HG03280 (cell line): Measurements from ENCODE around the gene PIGZ.
"Not testable (repeated sequence)": the region's sequence is repeated elsewhere in the genome, so short reads cannot be mapped to it uniquely, and the experiment has no call there.

Source experiments
- ATAC-seq: cut with Tn5 transposase; IDR thresholded peaks from one replicate; pipeline ENCODE4 v1.9.1; 2021; ENCODE audit warnings: mild to moderate bottlenecking, moderate library complexity; ENCODE audit not compliant: unreplicated experiment

PIGZ gene

DNA sequence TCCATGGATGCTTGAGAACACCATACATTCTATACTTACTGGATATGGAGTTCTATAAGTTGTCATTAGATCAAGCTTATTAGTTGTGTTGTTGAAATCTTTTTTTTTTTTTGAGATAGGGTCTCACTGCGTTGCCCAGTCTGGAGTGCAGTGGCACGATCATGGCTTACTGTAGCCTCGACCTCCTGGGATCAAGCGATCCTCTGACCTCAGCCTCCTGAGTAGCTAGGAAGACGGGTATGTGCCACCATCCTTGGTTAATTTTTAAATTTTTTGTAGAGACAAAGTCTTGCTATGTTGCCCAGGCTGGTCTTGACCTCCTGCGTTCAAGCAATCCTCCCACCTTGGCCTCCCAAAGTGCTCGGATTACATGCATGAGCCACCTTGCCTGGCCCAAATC lies 13.8 kb downstream of the PIGZ start:
- no peak for ATAC-seq

DNA sequence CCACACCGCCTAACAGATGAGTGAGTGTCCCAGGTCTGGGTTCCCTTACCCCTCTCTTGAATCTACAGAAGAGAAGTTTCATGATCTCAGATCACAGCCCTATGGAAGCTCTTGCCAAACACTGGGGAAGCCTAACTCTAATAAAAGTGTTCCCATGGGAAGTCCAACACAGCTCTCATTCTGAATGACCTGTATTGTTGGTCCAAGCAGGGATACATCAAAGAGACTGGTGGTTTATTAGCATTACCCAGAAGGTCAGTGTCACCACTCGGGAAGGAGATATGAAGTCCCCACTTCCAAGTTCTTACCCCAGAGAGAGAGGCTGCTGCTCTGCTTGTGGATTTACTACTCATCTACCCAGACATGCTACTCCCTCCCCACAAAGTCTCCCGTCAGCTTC lies 17.3 kb downstream of the PIGZ start:
- no peak for ATAC-seq

DNA sequence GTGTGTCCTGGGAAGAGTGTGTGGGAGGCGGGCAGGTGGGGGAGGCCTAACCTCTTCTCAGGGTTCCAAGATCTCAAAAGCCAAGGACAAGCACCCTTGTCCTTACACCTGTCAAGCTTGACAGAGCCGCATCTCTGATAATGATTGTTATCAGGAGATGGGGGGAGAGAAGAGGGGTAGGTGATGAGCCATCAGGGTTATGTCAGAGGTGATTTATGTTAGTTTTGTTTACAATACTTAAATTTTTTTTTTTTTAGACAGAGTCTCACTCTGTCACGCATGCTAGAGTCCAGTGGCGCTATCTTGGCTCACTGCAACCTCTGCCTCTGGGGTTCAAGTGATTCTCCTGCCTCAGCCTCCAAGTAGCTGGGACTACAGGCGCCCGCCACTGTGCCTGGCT lies 18.9 kb downstream of the PIGZ start:
- no peak for ATAC-seq

DNA sequence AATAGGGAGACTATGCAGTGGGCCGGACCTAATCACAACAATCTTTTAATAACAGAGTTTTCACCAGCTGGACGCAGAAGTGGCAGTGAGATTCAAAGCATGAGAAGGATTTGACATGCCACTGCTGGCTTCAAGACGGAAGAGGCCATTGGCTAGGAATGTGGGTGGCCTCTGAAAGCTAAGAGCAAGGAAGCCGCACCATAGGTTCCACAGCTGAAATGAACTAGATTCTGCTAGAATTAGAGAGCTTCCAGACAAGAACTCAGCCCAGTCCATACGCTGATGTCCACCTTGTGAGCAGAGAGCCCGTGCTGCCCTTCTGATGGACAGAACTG lies 19.4 kb downstream of the PIGZ start:
- ATAC-seq: no peak

DNA sequence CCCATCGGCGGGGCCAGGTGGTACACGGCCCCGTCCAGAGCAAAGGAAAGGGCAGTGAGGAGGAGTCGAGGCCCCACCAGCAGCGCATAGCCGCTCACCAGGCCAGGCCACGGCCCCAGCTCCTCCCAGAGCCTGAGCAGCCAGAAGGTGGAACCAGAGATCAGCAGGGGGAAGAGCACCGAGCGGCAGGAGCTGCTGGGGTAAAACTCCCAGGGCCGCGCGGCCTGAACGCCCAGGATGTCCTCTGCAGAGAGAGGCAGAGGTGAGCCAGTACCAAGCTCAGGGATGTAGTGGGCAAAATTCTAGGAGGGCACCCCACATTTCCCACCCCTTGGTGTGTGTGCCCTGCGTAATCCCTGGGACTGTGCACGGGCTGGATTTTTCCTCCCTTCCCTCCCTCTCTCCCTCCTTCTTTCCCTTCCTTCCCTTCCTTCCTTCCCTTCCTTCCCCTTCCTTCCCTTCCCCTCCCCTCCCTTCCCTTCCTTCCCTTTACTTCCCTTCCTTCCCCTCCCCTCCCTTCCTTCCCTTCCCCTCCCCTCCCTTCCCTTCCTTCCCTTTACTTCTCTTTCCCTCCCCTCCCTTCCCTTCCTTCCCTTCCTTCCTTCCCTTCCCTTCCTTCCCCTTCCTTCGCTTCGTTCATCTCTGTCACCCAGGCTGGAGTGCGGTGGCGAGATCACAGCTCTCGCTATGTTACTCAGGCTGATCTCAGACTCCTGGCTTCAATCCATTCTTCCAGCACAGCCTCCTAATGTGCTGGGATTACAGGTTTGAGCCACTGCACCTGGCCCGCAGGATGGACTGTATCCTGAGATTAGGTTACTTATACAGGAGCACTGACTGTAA lies 20.0 kb downstream of the PIGZ start:
- ATAC-seq: no peak

DNA sequence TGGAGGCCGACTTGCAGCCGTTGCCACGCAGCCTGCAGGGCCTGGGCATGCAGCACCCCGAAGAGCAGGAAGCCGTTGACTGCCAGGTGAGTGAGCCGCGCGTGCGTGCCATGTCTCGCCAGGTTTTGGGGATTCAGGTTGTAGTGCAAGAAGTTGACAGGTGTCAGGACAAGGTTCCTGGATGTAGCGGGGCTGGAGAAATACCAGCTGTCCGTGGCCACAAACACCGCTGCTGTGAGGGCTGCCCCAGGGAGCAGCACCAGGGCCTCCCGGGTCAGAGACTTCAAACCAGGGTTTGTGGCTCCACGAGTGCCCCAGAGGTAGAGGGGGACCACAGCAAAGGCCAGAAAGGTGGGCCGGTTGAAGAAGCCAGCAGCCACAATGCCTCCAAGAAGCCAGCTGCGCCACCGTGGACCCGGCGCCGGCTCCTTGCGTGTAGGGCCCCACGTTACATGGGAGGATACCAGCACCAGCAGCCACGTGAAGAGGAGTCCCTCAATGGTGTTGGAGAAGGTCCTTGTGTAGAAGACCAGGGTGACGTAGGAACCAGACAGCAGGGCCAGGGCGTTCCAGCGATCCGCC lies 20.7 kb downstream of the PIGZ start:
- ATAC-seq: no peak

DNA sequence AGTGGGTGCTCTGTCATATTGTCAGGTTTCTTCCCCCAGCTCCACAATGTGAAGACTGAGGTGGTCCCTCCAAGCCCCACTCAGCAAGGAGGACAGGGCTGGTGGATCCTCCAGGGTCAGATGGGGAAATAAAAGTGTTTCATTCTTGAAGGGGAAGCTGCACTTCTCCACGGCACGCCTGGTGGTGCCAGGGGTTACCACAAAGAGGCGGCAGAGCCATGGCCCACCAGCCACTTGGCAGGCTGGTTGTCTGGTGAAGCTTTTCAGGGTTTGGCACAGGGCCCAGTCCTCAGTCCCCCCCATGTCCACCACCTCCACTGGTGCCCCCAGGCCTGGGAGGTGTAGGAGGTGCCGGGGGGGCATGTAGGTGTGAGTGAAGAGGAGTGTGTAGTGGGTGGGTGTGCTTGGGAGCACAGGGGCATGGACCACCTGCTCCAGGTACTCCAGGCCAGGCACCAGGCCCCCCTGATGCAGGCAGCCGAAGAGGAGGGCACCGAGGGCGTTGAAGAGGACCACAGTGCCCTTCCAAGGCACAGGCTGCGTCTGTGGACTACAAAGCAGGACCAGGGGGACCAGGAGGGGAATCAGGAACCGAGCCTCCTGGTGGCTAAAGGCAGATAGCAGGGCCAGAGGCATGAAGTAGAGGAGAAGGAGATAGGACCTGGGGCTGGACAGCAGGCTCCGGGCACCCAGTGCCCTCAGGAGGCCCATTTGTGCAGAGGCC lies 21.3 kb downstream of the PIGZ start:
- ATAC-seq: no peak

DNA sequence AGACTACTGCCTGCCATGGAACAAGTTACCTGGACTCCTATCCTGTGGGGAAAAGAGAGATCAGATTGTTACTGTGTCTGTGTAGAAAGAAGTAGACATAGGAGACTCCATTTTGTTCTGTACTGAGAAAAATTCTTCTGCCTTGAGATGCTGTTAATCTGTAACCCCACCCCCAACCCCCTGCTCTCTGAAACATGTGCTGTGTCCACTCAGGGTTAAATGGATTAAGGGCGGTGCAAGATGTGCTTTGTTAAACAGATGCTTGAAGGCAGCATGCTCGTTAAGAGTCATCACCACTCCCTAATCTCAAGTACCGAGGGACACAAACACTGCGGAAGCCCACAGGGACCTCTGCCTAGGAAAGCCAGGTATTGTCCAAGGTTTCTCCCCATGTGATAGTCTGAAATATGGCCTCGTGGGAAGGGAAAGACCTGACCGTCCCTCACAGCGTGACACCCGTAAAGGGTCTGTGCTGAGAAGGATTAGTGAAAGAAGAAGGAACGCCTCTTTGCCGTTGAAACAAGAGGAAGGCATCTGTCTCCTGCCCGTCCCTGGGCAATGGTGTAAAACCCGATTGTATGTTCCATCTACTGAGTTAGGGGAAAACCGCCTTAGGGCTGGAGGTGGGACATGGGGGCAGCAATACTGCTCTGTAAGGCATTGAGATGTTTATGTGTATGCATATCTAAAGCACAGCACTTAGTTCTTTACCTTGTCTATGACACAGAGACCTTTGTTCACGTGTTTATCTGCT lies 24.4 kb downstream of the PIGZ start:
- not testable (repeated sequence) for ATAC-seq

DNA sequence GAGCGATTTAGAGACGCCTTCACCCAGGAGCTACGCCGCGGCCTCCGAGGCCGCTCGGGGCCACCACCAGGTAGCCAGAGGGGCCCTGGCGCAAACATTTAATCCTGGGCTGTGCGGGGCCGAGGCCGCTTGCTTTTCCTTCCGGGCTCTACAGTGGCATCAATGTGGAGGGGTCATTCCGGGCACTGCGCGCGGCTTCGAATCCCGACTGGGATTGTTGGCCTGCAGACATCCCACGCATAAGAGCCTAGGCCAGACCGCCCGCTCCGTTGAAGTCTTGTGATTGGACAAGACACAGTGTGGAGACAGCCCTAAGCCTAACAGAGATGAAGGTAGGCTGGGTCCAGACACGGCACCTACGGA lies 25.7 kb downstream of the PIGZ start:
- ATAC-seq: peak; percentile 4

DNA sequence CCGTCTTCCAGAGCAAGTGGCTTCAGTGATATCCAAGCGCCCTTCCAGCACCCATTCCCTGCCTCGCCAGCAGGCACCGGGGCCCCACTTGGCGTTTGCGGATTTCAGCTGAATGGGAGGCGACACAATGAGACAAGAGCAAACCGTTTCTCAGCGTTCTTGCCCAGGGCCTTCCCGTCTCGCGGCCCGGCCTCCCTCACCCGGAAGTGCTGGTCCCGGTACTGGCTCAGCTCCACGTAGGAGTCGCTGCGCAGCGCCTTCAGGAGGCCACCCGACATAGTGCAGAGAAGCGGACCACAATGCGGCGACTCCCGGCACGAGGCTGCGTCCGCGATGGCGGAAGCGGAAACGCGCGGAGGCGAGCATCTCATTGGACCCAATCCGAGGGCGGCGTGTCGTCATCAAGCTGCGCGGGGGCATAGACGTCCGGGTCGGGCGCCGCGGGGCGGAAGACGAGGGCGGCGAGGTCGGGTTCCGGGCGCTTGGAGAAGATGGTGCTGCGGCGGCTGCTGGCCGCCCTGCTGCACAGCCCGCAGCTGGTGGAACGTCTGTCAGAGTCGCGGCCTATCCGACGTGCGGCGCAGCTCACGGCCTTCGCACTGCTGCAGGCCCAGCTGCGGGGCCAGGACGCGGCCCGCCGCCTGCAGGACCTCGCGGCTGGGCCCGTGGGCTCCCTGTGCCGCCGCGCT lies 26.3 kb downstream of the PIGZ start, which contains the start of gene NCBP2:
TSS of gene NCBP2 (minus strand) at position 303 of the 689 bp plus-strand sequence. CDS start at position 278, 25 bp downstream.
- peak; percentile 95 for ATAC-seq

DNA sequence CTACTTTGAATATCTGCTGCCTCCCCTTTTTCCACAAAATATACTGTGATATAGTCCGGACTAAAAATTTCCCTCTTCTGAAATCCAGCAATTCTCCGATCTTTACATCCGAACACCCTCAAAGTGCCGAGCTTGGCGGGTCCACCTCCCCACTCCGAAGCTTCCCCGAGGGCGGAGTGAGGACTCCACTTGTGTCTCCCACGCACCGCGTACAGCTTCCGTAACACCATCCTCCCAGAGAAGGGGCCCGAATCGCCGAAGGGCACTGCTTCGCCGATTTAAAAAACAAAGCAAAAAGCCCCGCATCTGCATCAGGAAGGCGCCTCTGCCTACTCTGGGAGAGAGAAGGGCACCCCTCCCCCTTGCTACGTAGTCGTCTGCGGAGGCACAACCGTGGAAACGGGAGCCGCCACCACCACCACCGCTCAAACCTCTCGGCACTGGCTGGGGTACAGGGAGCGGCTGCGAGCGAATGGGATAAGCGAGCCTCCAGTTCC lies 26.9 kb downstream of the PIGZ start:
- peak; percentile 30 for ATAC-seq

DNA sequence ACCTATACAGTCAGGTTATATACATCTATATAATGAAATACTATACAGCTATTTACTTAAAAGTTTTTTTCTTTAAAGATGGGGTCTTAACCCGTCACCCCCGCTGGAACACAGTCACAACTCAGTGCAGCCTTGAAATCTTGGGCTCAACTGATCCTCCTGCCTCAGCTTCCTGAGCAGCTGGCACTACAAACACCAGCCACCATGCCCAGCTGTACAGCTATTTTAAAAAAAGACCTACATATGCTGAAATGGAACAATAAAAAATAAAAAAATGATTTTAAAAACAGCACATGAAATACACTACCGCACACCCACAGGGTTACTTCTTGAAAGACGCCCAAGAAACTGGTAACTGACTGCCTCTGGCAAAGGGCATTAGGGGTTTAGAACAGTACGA lies 30.1 kb downstream of the PIGZ start:
- ATAC-seq: no peak

DNA sequence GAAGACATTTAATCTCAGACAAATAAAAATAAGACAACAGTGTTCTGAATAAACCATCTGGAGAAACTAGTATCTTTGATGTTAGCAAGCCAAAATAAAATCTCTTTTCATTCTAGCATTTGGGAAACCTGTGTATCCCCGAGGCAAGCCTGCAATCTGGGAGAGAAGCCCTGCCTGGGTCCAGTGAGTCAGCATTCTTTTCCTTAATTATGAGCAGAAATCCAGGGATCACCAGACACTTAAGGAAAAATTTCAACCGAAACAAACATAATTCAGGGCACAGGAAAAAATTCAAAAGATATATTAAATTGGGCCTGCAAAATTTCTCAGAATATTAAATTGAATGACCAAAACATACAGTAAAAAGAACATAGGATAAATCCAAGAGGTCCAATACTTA lies 30.5 kb downstream of the PIGZ start:
- no peak for ATAC-seq

DNA sequence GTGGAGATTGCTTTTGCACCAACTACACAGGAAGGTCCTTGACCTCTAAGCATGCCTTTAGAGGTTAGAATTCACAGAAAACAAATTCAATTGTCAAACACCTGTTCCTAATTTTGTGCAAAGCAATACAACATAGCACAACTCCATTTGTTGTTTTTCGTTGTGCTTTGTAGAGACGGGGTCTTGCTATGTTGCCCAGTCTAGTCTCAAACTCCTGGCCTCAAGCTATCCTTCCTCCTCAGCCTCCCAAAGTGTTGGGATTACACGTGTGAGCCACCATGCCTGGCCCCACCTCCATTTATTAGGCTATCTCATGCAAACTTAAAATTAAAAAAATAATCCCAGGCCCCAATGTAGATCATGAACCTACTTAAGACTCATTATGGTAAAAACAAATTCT lies 32.3 kb downstream of the PIGZ start:
- ATAC-seq: no peak

DNA sequence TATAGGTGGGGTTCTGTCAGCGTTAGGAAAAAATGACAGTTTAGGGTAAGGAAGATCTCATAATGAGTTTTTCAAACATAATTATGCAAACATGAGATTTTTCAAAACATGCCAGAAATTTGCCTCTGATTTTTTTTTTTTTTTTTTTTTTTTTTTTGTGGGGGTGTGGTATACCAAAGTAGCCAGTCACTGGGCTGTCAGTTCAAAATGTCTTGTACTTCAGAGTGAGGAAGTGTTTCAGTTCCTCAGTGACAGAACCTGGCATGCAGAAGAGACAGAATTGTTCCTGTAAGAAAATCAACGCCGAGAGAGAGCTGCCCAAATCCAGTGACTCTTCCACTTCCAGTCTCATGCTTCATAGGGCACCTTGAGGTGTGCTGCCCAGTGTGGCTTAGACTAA lies 36.0 kb downstream of the PIGZ start:
- no peak for ATAC-seq

DNA sequence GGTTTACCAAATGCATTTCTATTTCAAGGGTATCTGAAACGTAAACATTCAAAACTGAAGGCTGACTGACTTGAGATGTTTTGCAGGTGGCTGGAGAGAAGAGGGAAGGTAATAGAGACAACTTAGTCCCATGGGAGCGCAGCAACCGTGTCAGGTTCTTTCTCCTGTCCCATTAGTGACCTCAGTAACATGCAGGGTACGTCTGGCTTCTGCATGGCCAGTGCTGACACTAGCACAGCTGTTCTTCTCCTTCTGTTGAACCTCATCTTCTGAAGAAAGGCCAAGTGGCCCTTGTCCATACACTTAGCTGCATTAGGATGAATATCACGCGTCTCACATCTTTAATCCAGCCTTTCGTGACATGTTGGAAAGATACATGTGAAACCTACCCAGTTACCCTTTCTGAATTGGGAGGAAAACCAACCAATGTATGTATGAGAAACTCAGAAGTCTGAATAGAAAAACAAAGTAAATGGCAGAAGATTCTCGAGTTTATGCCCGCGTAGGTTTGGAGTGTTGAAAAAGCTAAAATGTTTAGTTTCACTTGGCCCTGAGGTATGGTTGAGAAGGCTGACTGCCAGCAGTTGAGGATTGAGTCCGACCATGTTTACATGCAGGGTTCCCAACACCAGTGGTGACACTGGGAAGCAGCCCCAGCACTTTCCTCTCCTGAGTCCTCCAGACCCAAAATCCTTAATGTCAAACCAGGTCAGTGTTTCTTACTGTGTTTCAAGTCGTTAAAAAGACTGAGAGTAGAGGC lies 36.6 kb downstream of the PIGZ start:
- ATAC-seq: no peak

DNA sequence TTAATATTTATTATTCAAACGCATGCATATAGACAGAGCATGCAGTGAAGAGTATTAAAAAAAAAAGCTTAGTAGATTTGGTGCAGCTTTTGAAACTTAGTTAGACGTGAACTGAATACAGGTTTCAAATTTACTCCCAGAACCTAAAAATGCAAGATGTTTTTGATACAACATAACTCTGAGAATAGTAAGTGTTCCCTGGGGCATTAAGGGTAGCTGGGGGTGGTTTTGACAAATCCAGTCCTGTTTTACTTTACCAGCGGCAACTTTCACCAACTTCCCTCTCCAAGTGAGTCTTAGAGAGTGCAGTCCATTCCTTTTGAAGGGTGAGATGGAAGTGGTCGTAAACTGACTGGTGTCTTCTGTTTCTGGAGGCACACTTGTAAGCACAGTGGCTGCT lies 37.5 kb downstream of the PIGZ start:
- no peak for ATAC-seq

DNA sequence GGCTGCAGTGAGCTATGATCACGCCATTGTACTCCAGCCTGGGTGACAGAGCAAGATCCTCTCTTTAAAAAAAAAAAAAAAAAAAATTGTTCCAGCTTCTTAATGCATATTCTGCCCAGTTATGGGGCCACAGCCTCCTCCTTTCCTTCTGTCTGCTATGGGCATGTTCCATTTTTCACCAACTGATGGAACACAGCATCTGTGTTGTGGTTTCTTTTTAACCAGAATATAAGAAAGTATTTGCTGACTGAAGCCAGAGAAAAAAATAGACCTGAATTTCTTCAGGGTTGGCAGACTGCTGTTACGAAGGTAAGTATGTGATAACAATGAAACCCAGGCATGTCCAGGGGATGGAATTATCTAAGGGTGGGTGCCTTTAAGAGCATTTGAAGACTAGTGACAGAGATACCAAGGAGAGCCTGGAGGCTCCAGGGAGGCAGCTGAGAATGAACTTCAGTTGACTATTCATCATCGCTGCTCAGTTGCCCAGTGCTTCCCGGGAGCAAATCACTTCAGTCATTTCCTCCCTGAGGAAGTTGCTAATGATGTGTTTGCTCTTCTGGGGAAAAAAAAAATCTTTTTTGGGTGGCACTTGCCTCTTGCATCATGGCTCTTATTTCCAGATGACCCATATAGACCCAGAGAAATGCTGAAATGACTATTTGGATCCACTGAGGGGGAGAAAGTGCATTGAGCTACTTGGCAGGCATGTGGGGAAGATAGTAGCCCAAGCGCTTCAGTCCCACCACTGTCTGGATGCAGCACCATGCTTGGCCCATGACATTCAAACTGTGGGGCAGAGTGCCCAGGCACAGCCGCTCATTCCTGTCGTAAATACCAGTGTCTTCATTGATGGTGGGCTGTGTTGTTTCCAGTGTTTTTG lies 40.8 kb downstream of the PIGZ start:
- ATAC-seq: no peak

DNA sequence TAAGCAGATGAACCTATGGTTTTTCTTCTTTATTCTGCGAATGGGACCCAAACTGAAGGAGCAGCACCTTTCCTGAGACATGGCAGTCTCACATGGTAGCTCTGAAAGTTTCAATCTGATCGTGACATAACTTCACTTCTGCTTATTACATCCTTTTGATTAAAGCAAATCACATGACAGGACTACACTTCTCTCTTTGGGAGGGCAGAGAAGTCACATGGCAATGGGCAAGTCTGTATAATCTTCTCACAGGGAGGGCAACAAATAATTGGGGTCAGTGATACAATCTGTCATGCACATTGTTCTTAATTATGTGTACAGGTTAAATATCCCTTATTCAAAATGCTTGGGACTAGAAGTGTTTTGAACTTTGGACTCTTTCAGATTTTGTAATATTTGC lies 47.9 kb downstream of the PIGZ start:
- no peak for ATAC-seq
